Suppressor macrophage treated with lipopolysaccharide for 1 hour (primary cell): Measurements from ENCODE around the gene KLHL18.
"Not testable (repeated sequence)": the region's sequence is repeated elsewhere in the genome, so short reads cannot be mapped to it uniquely, and the experiment has no call there.

ENCODE experiments used
- DNase-seq, 3 donors: peaks; one replicate each; pipeline ENCODE4 v3.0.0-alpha.2; 2020 to 2022

The KLHL18 gene

DNA sequence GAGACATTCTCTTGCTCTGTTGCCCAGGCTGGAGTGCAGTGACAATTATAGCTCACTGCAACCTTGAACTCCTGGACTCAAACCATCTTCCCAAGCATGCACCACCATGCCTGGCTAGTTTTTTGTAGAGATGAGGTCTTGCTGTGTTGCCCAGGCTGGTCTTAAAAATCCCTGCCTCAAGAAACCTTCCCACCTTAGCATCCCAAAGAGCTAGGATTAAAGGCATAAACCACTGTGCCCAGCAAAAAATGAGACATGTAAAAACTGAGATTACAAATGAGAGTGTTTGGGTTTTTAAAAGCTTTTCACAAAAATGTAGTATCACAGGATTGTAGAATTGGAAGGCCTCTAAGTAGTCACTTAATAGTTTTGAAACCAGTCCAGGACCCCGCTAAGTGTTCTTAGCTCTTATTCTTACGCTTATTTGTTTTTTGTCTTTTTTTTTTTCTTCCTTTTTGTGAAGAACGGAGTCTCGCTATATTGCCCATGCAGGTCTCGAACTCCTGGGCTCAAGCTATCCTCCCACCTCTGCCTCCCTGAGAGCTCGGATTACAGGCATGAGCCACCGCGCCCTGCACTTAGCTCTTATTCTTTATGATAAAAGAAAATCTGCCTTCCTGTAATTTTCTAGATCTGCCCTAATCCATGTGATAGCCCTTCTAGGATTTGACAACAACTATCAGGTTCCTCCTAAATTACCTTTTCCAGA lies 31.5 kb downstream of the KLHL18 start:
- DNase-seq: no peak

DNA sequence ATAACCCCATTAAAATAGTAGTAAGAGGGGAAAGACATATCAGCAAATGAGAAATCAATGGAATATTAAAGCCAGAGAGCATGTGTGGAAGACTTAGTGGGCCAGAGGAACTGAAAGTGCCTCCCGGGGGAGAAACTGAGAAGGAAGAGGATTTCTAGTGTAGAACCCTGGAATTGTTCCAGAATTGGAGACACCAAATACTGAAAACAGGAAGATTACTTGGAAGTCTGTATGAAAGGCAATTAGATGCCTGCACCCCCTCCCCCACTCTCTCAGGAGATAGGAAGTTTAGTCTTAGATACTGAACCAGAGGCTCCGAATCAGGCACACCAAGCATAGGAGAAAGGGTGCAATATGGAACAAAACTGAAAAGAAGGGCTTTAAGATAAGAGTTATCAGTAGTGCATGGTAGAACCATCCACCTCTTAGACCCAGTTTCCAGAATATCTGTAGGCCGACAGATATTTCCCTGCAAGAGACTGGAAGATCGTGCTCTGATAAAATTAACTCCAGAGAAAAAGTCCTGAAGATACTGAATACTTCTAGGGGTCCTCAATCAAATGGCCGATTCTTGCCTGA lies 32.4 kb downstream of the KLHL18 start:
- DNase-seq: peak; percentile 55 to 65 (median 58)

DNA sequence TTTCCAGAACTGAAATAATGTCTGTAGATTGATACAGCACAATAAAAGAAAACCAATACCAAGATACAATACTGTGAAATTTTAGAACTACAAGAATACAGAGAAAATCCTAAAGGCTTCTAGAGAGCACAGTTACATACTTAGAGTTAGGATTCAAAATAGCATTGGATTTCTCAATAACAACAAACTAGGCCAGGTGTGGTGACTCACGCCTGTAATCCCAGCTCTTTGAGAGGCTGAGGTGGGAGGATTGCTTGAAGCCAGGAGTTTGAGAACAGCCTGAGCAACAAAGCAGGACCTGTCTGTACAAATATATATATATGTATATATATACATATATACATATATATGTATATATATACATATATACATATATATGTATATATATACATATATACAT lies 33.4 kb downstream of the KLHL18 start:
- not testable (repeated sequence) for DNase-seq

DNA sequence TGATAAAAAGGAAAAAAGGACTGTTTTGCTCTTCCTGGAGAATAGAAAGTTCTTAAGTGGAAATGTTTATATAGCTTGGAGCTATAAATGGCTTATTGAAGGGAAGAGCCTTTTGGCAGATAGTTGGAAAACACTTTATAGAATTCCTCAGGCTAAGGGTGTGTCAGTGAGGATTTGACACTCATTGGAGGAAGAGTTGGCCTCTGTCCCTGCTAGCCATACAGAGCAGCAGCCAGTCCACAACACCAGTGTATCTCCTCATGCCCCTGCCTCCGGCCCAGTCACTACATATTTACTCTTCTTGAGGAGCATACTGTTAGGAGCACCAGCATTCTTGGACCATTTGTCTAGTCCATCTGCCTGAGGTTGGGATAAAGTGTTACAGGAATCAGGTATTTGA lies 36.2 kb downstream of the KLHL18 start:
- DNase-seq: no peak

DNA sequence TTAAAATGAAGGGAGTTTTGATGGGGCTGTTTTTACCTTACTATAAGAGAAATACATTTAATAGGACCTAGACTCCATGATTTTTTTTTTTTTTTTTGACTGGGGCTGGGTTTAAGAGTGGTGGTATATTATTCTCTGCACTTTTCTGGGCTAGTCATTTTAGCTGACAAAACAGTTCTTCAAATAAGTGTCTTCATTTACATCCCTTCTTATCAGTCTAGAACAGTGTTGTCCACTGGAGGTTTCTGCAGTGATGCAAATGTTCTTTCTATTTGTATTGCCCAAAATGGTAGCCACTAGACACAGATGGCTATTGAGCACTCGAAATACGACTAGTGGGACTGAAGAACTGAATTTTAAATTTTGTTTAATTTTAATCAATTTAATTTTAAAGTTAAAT lies 37.2 kb downstream of the KLHL18 start:
- no peak for DNase-seq

DNA sequence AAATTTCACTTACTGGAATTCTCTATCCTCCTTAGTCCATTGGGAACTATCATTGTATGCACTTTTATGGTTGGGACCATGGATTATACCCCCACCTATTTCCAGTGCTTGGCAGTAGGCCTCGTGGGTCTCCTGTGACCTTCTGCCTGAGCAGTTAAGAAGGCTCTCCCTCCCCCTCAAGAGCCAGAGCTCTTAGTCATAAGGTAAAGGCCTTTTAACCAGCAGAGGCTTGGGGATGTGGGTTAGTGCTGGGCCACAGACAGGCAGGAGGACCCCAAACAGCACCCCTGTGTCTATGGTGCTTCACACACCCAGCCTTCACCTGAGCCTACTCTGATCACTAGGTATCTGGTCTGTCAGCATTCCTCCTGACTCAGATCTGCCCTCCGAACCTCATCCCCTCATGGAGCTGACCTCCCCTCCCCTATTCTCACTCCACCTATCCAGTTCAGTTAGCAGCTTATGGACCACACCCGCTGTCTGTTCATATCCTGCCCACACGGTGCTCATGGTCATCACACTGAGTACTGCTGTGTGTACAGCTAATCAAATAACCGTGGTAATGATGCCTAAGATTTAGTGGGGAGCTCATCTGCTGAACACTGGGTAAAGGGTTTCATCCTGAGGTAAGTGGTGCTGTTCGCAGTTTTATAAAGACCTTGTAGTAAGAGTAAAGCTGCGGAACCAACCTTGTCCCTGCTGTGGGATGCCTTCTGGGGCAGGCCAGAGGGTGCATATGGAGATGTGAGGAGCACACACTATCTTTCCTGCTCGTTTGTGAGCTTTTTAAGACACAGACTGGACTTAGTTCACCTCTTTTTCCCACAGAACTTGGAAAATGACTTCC lies 40.9 kb downstream of the KLHL18 start:
- DNase-seq: no peak

DNA sequence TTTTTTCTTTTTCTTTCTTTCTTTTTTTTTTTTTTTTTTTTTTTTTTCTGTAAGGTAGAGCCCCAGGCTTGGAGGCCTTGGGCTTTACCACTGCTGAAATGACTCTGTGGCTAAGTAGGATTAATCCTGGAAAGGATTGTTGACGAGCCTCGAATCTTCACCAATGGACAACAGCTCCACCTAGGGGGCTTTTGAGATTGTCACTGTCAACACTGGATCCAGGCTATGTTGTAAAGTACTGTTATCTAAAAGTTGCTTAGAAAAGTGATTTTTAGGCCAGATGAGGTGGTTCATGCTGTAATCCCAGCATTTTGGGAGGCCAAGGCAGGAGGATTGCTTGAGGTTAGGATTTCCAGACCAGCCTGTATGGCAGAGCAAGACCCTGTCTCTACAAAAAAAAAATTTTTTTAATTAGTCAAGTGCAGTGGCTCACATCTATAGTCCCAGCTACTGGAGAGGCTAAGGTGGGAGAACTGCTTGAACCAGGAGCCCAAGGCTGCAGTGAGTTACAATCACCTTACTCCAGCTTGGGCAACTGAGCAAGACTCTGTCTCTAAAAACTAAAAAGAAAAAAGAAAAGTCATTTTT lies 41.6 kb downstream of the KLHL18 start:
- peak; percentile 73 to 83 (median 78) for DNase-seq

DNA sequence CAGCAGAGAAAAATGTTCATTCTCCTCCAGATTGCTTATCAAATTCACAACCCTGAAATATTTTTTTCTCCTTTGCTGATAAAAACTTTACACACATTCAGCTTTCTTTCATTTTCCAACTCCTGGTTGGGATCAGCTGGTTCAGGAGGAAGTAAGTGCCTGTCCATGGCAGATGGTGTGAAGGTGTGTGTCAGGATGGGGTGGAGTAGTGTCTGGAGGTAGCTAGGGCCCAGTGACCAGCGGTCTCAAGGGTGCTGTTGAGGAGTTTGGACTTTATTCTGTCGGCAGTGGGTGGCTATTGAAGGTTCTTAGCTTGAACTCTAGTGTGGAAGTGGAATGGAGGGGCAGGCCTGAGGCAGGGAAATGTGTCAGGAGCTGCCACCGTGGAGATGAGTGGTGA lies 51.2 kb downstream of the KLHL18 start:
- no peak for DNase-seq

DNA sequence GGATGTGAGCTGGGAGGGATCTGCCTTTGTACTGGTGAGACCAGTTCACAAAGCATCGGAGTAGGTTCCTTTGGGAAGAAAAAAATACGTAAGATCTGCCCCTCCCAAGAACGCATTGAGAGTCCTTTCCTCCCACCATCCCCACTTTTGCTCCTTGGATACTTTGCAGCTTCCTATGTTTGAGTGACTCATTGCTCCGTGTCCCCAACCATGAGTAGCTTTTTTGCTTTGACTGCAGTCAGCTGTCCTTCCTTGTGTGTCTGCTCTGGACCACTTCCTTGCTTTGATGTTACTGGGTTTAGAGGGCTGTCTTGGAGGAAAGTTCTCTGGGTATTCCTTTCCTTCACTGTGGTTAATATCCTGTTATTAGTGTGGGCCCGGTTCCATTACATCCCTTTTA lies 54.9 kb downstream of the KLHL18 start:
- DNase-seq: no peak

DNA sequence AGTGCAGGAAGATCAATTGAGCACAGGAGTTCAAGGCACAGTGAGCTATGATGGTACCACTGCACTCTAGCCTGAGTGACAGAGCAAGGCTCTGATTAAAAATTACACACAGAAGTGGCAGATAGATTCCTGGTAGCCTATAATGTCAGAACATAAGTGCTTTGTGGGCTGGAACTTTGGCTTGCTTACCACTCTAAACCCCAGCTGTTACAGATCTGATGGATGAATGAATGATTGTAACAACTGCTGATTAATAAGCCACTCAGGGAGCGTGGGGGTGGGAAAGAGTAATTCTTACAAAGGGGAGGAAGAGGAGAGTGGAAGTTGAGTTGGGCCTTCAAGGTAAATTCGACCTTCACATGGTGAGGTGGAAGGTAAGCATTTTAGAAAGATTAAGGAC lies 57.2 kb downstream of the KLHL18 start:
- no peak for DNase-seq

DNA sequence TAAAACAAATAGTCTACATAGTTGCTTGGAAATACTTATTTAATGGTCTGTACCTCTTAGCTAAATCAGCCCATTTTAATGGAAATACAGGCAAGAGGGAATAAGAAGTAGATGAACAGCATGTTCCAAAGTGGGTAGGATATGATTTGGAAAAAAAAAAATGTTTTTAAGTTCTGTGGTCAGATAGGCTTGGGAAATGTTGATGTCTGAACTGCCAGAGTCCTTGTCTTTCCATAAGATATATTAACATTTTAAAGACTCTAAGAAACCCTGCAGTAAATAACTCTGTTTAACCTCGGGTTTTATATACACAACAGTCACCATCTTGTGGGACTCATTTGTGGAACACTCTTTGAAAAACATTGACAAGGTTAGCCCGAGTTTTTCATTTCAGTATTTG lies 58.1 kb downstream of the KLHL18 start:
- no peak for DNase-seq

DNA sequence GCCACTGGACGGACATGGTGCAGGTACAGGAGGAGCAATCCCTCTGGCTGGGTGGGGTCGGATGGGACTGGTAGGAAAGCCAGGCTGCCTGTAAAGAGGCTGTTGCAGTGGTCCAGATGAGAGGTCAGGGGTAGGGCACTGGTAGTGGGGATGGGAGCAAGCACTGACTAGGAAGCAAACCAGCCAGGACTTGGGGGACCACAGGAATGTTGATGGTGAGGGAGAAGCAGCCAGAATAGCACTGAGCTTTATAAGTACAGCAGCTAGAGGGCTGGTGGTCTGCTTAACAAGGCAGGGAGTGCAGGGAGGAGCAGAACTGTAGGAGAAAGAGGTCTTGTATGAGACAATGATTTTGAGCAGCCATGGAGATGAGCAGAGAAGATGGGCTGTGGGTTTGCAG lies 59.4 kb downstream of the KLHL18 start:
- no peak for DNase-seq

DNA sequence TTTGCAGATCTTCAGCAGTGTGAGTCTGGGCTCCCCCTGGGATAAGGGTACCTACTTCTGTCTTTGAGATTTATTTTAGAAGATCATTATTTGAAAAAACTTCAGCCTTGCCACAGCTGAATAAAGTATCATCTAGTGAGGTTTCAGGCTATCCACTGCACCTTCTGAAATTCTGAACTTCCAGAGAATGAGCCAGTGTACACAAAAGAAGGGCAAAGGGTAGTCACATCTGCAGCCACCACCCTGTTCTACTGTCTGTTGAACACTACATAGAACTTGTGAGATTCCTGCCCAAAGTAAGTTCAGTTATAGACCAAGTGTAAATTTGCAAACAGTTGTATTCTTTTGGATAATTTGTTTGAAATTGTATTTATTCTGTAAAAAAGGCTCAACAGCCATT lies 60.1 kb downstream of the KLHL18 start:
- no peak for DNase-seq

DNA sequence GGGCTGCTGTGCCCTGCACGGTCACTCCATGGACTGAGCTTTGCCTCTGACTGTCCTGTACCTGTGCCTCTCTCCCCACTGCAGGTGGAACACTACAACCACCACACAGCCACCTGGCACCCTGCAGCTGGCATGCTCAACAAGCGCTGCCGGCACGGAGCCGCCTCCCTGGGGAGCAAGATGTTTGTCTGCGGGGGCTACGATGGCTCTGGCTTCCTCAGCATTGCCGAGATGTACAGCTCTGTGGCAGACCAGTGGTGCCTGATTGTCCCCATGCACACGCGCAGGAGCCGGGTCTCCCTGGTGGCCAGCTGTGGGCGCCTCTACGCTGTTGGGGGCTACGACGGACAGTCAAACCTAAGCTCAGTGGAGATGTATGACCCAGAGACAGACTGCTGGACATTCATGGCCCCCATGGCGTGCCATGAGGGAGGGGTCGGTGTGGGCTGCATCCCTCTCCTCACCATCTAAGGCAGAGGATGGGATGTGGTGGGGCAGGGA lies 60.8 kb downstream of the KLHL18 start:
- DNase-seq: no peak

DNA sequence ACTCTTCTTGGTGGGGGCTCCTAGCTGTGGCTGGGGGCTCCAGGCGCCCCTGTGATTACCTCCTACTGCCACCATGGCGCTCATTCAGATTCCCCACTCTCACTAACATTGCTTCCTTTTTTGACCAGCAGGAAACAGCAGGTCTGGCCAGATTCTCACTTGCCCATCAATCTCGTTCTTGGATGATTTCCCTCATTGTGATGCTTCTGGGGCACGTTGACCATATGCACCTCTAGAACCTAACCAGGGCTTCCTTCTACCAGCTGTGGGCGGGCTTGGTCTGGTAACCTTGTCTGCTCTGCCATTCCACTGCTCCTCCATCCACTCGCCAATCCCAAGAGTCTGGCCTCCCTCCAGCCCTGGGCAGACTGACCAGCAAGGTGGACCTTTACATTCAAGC lies 62.2 kb downstream of the KLHL18 start:
- no peak for DNase-seq

DNA sequence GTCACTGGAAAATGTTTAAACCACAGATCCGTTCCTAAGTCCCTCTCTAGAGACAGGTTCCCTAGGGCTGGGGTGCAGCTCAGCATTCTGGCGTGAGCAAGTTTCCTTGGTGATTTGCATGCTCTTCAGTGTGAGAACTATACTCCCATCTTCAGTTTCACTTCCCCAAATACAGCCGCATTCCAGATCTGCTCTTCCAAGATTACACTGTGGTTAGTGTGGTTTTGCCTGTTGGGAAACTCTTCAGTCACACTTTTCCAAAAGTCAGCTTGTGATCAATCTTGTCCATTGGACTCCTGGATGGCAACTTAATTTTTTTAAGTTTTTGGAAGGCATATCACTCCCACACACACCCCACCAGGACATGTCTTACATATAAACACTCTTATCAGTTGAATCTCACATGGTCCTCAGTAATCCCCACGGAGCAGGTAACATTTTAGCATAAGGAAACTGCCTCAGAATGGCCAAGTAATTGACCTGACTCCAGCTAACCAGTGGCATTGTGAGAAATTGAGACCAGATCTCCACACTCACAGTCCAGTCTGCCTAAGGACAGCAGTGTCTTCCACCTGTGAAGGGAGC lies 64.6 kb downstream of the KLHL18 start:
- peak; percentile 83 to 90 (median 87) for DNase-seq

DNA sequence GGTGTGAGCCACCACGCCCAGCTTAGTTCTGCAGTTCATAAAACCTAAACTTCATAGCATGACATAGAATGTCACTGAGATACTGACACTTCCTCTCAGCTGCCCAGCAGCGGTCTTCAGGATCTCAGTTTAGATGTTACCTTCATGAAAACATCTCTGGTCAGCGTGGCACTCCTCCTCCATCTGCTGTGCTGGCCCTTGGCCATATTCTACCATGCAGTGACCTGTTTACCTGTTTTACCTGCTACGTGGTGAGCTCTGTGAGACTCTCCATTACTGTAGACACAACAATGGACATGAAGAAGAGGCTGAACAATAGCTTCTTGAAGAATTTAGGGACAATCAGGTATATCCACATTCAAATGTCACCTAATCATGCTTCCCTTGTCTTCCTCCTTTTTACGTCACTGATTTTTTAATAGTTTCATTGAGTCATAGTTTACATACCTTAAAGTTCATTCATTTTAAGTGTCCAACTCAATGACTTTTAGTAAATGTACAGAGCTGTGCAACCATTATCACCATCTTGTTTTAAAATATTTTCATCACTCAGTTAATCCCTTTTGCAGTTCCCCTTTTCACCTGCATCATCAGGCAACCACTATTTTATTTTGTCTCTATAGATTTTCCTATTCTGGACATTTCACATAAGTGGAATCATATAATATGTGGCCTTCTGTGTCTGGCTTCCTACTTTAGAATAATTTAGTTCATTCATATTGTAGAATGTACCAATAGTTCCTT lies 65.8 kb downstream of the KLHL18 start:
- no peak for DNase-seq

DNA sequence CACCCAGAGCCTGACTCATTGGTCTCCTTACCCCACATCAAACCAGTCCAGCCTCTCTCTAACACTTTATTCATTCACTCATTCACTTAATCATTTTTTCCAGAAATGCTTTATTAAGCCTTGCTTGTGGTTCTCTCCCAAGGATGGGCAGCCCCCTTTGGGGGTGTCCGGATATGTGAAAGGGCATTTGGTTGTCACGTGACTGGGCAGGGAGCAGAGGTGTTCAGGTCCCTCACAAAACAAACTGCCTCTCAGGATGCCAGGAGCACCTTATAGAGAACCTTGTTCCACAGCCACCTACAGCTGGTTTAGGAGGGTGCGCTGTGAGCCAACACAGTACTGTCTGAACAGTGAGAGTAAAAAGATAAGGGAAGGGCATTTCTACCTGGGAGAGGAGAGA lies 72.3 kb downstream of the KLHL18 start:
- DNase-seq: no peak

DNA sequence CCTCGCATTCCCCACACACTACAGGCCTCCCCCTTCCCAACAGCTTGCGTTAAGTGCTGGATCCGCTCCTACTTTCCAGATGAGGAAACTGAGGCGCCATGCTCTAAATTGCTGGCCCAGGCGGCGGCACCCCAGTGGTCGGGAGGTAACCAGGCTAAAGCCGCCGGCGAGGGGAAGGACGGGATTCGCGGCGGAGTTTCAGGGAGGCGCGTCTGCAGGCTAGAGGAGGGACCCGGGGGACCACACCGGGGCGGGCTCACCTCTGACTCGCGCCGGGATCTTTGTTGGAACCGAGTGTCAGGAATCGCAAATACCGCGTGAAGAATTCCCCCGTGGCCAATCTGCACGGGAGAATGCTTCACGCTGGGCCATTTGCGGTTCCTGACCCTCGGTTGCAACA lies 73.5 kb downstream of the KLHL18 start:
- no peak for DNase-seq

DNA sequence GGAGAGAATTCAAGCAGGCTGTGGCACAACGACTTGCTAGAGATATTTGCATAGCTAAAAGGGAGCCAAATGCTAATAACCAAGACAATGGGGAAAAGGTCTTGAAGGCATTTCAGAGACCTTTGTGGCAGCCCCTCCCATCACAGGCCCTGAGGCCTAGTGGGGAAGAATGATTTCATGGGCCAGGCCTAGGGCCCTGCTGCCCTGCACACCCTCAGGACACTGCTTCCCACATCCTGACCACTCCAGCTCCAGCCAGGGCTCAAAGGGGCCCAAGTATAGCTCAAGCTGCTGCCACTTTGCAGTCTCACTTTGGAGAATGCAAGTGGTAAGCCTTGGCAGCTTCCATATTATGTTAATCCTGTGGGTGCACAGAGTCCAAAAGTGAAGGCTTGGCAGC lies 76.6 kb downstream of the KLHL18 start:
- DNase-seq: no peak

DNA sequence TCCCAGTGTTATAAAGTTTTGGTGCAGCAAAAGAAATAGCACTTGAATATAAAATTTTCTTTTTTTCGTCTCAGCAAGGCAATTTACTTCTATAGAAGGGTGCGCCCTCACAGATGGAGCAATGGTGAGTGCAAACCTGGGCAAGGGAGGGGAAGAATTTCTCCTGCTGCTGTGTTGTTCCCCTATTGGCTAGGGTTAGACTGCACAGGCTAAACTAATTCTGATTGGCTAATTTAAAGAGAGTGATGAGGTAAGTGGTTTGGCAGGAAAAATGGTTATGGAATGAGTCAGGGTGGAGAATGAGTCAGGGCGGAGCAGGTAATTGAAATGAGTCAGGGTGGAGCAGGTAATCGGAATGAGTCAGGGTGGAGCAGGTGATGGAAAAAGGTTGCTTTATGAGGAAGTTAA lies 77.4 kb downstream of the KLHL18 start:
- not testable (repeated sequence) for DNase-seq

DNA sequence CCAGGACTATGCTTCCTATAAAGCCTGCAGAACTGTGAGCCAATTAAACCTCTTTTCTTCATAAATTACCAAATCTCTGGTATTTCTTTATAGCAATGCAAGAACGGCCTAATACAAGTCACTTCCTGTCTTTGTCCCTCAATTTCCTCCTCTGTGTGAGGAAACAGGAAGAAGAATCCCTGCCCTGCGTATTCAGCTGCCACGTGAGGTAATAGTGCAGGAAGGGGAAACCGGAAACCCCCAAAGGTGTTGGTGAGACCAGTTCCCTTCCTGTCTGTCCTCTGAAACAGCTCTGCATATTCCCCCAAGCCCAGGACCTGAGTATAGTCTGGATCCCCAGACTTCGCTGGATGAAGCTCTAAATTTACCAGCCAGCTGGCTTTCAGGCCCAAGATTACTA lies 80.0 kb downstream of the KLHL18 start:
- DNase-seq: peak; percentile 34 to 55 (median 42)
